ENCODE data around the gene SLC22A31.

SLC22A31 gene

DNA sequence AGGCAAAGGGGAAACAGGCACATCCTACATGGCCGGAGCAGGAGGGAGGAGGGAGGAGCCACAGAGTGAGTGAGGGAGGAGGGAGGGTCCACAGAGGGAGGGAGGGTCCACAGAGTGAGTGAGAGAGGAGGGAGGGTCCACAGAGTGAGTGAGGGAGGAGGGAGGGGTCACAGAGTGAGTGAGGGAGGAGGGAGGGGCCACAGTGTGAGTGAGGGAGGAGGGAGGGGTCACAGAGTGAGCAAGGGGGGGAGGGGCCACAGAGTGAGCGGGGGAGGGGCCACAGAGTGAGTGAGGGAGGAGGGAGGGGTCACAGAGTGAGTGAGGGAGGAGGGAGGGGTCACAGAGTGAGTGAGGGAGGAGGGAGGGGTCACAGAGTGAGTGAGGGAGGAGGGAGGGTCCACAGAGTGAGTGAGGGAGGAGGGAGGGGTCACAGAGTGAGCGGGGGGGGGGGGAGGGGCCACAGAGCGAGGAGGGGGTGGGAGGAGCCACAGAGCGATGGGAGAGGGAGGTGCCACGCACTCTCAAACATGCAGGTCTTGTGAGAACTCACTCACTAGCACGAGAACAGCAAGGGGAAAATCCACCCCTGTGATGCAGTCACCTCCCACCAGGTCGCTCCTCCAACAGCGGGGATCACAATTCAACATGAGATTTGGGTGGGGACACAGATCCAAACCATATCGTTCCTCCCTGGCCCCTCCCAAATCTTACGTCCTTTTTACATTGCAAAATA lies 53.1 kb downstream of the SLC22A31 start:
- no peak for DNase-seq

DNA sequence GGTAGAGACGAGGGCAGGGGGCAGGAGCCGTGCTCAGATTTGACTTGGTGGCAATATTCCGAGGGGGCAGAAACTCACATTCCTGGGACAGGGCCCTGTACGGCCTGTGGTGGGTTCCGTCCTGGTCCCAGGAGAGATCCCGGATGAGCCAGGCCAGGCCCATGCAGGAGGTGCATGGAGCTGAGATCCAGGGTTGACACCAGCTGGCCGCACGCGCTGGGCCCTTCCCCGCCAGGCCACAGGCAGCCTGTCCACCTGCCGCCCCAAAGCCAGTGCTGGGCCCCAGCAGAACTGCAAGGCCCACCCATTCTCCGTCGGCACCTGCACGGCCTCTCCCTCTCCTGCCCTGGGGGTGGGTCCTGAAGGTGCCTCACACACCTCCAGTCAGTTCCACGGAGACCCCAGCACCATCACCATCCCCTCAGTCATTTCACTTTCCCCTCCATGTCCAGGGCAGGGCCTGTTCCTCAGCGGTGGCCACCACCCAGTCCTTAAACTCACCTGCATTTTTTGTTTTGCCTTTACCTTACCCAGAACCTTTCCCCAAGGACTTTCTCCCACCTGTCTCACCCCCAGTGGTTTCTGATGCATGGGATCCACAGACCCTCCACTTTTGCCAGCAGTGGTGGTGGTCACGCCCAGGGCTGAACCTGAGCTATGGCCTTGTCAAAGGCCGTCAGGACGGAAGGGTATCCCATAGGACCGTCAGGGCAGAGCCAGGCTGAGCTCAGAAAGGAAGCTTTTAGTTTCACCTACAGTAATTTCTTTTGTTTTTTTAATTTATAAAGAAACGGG lies 53.9 kb downstream of the SLC22A31 start:
- no peak for DNase-seq
